ENCODE data around the gene ARRDC4.
"Not testable (repeated sequence)": the region's sequence is repeated elsewhere in the genome, so short reads cannot be mapped to it uniquely, and the experiment has no call there.

The ARRDC4 gene

DNA sequence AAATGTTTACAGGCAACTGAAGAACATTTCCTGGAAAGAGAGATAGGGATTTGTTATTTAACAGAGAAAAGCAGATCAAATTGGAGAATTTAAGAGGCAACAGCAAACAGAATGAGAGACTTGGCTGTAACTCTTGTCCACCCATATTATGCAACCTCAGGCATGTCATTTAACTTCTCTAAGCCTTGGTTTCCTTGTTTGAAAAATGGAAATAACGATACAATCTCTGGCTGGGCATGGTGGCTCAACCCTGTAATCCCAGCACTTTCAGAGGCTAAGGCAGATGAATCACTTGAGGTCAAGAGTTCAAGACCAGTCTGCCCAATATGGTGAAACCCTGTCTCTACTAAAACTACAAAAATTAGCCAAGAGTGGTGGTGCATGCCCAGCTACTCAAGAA, 23.7 kb downstream of the ARRDC4 start:
- ChIA-PET CTCF (no interaction called here), POLR2A (no interaction called here)
- DNase-seq (ENCODE audit: extremely low spot score), result no peak
- TF ChIP-seq ARNT (IDR thresholded peaks at IDR 0.05) (no peak), BHLHE40 (IDR thresholded peaks at IDR 0.05; ENCODE audit: borderline replicate concordance) (no peak), FOXK2 (IDR thresholded peaks at IDR 0.05) (no peak), HDGF (IDR thresholded peaks at IDR 0.05; ENCODE audit: borderline replicate concordance) (no peak), TARDBP (IDR thresholded peaks at IDR 0.05) (no peak), L3MBTL2 (conservative IDR thresholded peaks at IDR 0.05) (no peak), ZNF384 (IDR thresholded peaks at IDR 0.05) (no peak)
- TF ChIP-seq, protein P1, sequence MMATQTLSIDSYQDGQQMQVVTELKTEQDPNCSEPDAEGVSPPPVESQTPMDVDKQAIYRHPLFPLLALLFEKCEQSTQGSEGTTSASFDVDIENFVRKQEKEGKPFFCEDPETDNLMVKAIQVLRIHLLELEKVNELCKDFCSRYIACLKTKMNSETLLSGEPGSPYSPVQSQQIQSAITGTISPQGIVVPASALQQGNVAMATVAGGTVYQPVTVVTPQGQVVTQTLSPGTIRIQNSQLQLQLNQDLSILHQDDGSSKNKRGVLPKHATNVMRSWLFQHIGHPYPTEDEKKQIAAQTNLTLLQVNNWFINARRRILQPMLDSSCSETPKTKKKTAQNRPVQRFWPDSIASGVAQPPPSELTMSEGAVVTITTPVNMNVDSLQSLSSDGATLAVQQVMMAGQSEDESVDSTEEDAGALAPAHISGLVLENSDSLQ (IDR thresholded peaks at IDR 0.05), result no peak

- CTCF ChIA-PET; POLR2A ChIA-PET; DNase-seq (ENCODE audit: extremely low spot score): not testable (repeated sequence)
Observed at GRCh38 chr15:97985979-97986378, 25.5 kb downstream of the ARRDC4 start.

- DNase-seq (ENCODE audit: extremely low spot score), result no peak
- TF ChIP-seq NFRKB (IDR thresholded peaks at IDR 0.05), result no peak
- TF ChIP-seq SUZ12 (IDR thresholded peaks at IDR 0.05), result no peak
- TF ChIP-seq ELF4 (IDR thresholded peaks at IDR 0.05), result no peak
- no peak for TF ChIP-seq FOXK2 (IDR thresholded peaks at IDR 0.05)
- no peak for TF ChIP-seq FOXA1 (IDR thresholded peaks at IDR 0.05)
- TF ChIP-seq HDGF (IDR thresholded peaks at IDR 0.05; ENCODE audit: borderline replicate concordance), result no peak
- TF ChIP-seq ZNF384 (IDR thresholded peaks at IDR 0.05), result no peak
- TF ChIP-seq BHLHE40 (IDR thresholded peaks at IDR 0.05; ENCODE audit: borderline replicate concordance), result no peak
- TF ChIP-seq L3MBTL2 (conservative IDR thresholded peaks at IDR 0.05), result no peak
- TF ChIP-seq CTBP1 (IDR thresholded peaks at IDR 0.05; ENCODE audit: borderline replicate concordance), result no peak
- TF ChIP-seq TARDBP (IDR thresholded peaks at IDR 0.05), result no peak
- no peak for TF ChIP-seq SP1 (IDR thresholded peaks at IDR 0.05)
- TF ChIP-seq LEF1 (IDR thresholded peaks at IDR 0.05; ENCODE audit: borderline replicate concordance), result no peak
- TF ChIP-seq FOXM1 (IDR thresholded peaks at IDR 0.05; ENCODE audit: borderline replicate concordance), result no peak
- TF ChIP-seq, protein P1 (IDR thresholded peaks at IDR 0.05), result no peak
- no peak for TF ChIP-seq ARNT (IDR thresholded peaks at IDR 0.05)
- POLR2A ChIA-PET, result no interaction called here
- CTCF ChIA-PET, result no interaction called here
Observed at GRCh38 chr15:97986781-97987180, 26.3 kb downstream of the ARRDC4 start.

- CTCF ChIA-PET, result no interaction called here
- no peak for TF ChIP-seq BHLHE40 (IDR thresholded peaks at IDR 0.05; ENCODE audit: borderline replicate concordance)
- TF ChIP-seq LEF1 (IDR thresholded peaks at IDR 0.05; ENCODE audit: borderline replicate concordance), result no peak
- no peak for DNase-seq (ENCODE audit: extremely low spot score)
- POLR2A ChIA-PET, result no interaction called here
Observed at GRCh38 chr15:97989299-97989698, 28.8 kb downstream of the ARRDC4 start.

DNA sequence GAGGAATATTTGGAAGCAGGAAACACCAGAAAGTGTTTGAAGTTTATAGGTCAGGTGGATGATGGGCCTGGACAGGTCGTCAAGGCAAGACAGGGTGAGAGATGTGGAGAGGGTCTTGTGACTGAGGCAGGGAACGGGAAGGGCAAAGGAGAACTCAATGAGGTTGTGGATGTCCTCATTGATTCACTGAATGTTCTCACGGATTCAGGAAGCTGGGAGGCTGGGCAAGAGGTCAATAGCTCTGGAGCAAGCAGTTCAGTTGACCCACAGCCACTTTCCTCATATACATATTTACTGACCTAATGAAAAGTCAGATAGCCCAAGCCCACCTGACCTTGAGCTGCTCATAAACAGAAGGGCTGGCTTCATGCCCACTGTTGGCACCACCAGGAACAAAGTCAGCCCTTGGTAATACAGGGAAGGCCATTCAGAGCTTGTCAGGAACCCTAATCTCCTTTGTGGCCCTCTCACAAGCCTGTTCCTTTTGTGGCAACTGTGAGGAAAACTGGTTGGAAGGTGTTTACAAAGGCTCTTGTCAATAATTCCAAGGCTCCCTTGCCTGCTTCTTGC, 31.6 kb downstream of the ARRDC4 start:
- DNase-seq (ENCODE audit: extremely low spot score), result no peak
- TF ChIP-seq BHLHE40 (IDR thresholded peaks at IDR 0.05; ENCODE audit: borderline replicate concordance), result no peak
- POLR2A ChIA-PET, result no interaction called here
- CTCF ChIA-PET, result interaction anchor here (1.5 kb wide), 1 partner anchor 88 kb away, joined by 3 read pairs; no protein-coding TSS in a partner anchor

DNA sequence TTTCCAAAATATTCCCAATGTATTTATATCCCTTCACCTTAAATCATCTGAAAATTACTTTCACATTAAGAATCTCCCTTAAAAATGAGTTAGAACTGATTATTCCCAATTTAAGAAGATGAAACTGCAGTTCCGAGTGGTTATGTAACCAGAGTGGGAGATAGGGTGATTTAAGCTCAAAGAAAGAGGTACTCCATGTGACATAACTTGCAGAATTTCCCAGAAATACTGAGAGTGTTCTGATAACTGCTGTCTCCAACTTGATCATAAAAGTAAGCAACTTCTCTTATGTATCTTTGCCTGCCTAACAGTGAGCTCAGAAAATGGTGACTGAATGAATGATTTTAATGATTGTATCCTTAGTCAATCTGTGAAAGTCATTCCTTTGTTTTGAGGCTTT, 32.3 kb downstream of the ARRDC4 start:
- TF ChIP-seq SP1 (IDR thresholded peaks at IDR 0.05) (no peak), L3MBTL2 (conservative IDR thresholded peaks at IDR 0.05) (no peak), BHLHE40 (IDR thresholded peaks at IDR 0.05; ENCODE audit: borderline replicate concordance) (no peak), LEF1 (IDR thresholded peaks at IDR 0.05; ENCODE audit: borderline replicate concordance) (no peak), SUZ12 (IDR thresholded peaks at IDR 0.05) (no peak), ELF4 (IDR thresholded peaks at IDR 0.05) (no peak), FOXA1 (IDR thresholded peaks at IDR 0.05) (no peak), HDGF (IDR thresholded peaks at IDR 0.05; ENCODE audit: borderline replicate concordance) (no peak), FOXK2 (IDR thresholded peaks at IDR 0.05) (no peak), ARNT (IDR thresholded peaks at IDR 0.05) (no peak), FOXM1 (IDR thresholded peaks at IDR 0.05; ENCODE audit: borderline replicate concordance) (no peak), NFRKB (IDR thresholded peaks at IDR 0.05) (no peak), TARDBP (IDR thresholded peaks at IDR 0.05) (no peak)
- TF ChIP-seq, protein P1 (IDR thresholded peaks at IDR 0.05), result no peak
- DNase-seq (ENCODE audit: extremely low spot score), result no peak
- ChIA-PET CTCF (interaction anchor here (1.5 kb wide), 1 partner anchor 89 kb away, joined by 3 read pairs; no protein-coding TSS in a partner anchor), POLR2A (interaction anchor here (1.0 kb wide), 1 partner anchor 18 kb away, joined by 4 read pairs; no protein-coding TSS in a partner anchor)

DNA sequence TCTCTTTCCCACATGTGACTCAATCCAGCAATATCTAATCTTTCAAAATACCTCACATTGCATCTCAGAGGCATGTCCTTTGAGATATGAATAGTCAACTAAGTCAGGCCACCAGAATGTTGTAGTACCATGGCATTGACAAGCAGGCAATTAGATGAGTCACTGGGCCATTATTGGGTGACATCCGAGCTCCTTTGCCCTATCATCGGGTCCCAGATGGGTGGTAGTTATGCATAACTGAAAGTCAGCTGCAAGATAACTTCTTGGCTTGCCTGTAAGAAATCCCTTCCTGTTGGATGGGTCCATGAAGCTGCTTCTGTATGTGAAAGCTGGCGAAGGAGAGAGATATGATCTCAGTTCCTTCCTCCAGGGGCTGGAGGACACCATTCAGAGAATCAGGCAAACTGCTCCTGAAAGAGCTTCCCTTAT, 32.8 kb downstream of the ARRDC4 start:
- no peak for DNase-seq (ENCODE audit: extremely low spot score)
- ChIA-PET CTCF (interaction anchor here (1.5 kb wide), 1 partner anchor 89 kb away, joined by 3 read pairs; no protein-coding TSS in a partner anchor), POLR2A (interaction anchor here (1.0 kb wide), 1 partner anchor 18 kb away, joined by 4 read pairs; no protein-coding TSS in a partner anchor)
- TF ChIP-seq NFRKB (IDR thresholded peaks at IDR 0.05) (no peak), HDGF (IDR thresholded peaks at IDR 0.05; ENCODE audit: borderline replicate concordance) (no peak), SP1 (IDR thresholded peaks at IDR 0.05) (no peak), L3MBTL2 (conservative IDR thresholded peaks at IDR 0.05) (no peak), LEF1 (IDR thresholded peaks at IDR 0.05; ENCODE audit: borderline replicate concordance) (no peak), ZNF384 (IDR thresholded peaks at IDR 0.05) (no peak)
- TF ChIP-seq, protein P1 (IDR thresholded peaks at IDR 0.05), result no peak

Measured in HEK293T (cell line).